K562 (cell line): ENCODE measurements around the gene R3HDM2. TPM values are rescaled to one million over a fixed set of nuclear protein-coding genes. Genes with fewer than 3 reads are reported as not detected.
A peak's percentile ranks its signal among the peaks of the same experiment; 100 is the strongest.

Experiments
- ATAC-seq: fragments of 200-7000 bp; cut with Tn5 transposase; 3 replicates; pipeline ENCODE4 v1.9.1; 2020; ENCODE audit warnings: moderate library complexity
- BruUV-seq: library from RNA; stranded (reverse); fragments of 400-500 nt; replicated peaks from 2 replicates; lab custom pipeline; 2021; lab: Mats Ljungman, UMichigan
- CTCF ChIA-PET: fragments of 300-600 bp; formaldehyde crosslinking; extraction: SDS; loops from one replicate; lab custom pipeline; 2021; ENCODE audit warnings: low intra/inter-chr PET ratio; lab: Yijun Ruan, JAX
- POLR2A ChIA-PET: fragments of 300-600, 350-650 bp; sonication (Branson Sonifier 250); formaldehyde crosslinking; extraction: SDS; loops from one replicate; lab custom pipeline; 2021; ENCODE audit warnings: antibody characterized with exemption, inconsistent platforms; lab: Yijun Ruan, JAX
- DNase-seq, 4 experiments: peaks; one replicate each; pipeline versions ENCODE4 v3.0.0 to v3.0.0-alpha.2; 2011 to 2018; ENCODE audit warnings: low spot score in 3 of 4, mixed read lengths in 3 of 4; ENCODE audit errors: extremely low read depth in 1 of 4
- FAIRE-seq: peaks from 2 replicates; lab custom pipeline; 2011; peaks lifted over from hg19 to GRCh38; lab: Jason Lieb, UNC
- H2AFZ ChIP-seq: 2 replicates; pipeline ENCODE4 v1.6.0; 2011; ENCODE audit warnings: low read depth, low read length, control low read depth, inconsistent platforms
- H3K27ac ChIP-seq: fragments of 200-600 bp; 3 replicates; pipeline ENCODE4 v1.8.0; 2011; ENCODE audit warnings: low read depth, mild to moderate bottlenecking, control low read depth, inconsistent platforms, low read length, moderate library complexity, mixed read lengths; ENCODE audit errors: extremely low read depth
- H3K27me3 ChIP-seq, 2 experiments: fragments of 300-600 bp in 1 of 2; 2 replicates in 1 of 2; 3 replicates in 1 of 2; pipeline versions ENCODE4 v1.6.0 to v1.8.0; 2011; ENCODE audit warnings: inconsistent platforms in 2 of 2, low read length in 2 of 2, mild to moderate bottlenecking in 1 of 2, mixed read lengths in 1 of 2, moderate library complexity in 1 of 2; ENCODE audit not compliant: control insufficient read depth in 2 of 2, insufficient read depth in 2 of 2
- H3K36me3 ChIP-seq: fragments of 300-600 bp; 3 replicates; pipeline ENCODE4 v1.8.0; 2011; ENCODE audit warnings: mild to moderate bottlenecking, low read length, inconsistent platforms; ENCODE audit not compliant: control insufficient read depth, insufficient read depth
- H3K4me1 ChIP-seq, 2 experiments: fragments of 200-600 bp in 1 of 2; replicated peaks in 1 of 2; 2 replicates in 1 of 2; 3 replicates in 1 of 2; pipeline versions ENCODE4 v1.5.1 to v1.8.0; 2011; ENCODE audit warnings: inconsistent platforms in 2 of 2, low read length in 2 of 2, mild to moderate bottlenecking in 1 of 2, mixed read lengths in 1 of 2, moderate library complexity in 1 of 2; ENCODE audit not compliant: control insufficient read depth in 2 of 2, insufficient read depth in 2 of 2
- H3K4me2 ChIP-seq: 2 replicates; pipeline ENCODE4 v1.6.1; 2011; ENCODE audit warnings: low read length, control low read depth, inconsistent platforms, mixed read lengths; ENCODE audit not compliant: insufficient read depth
- H3K4me3 ChIP-seq: fragments of 200-600 bp; sonication (generic), shearing (Covaris generic); 2 replicates; pipeline ENCODE4 v1.5.1; 2016; ENCODE audit warnings: control low read depth, inconsistent platforms
- H3K79me2 ChIP-seq: fragments of 200-600 bp; 3 replicates; pipeline ENCODE4 v1.8.0; 2011; ENCODE audit warnings: low read length, inconsistent platforms; ENCODE audit not compliant: control insufficient read depth, insufficient read depth
- H3K9ac ChIP-seq, 2 experiments: 2 replicates each; pipeline versions ENCODE4 v1.6.0 to v1.6.1; 2011; ENCODE audit warnings: low read depth in 2 of 2, low read length in 2 of 2, control low read depth in 1 of 2, inconsistent platforms in 1 of 2, mild to moderate bottlenecking in 1 of 2, mixed read lengths in 1 of 2; ENCODE audit not compliant: insufficient read depth in 1 of 2
- H3K9me1 ChIP-seq: one replicate; pipeline ENCODE4 v1.6.0; 2011; ENCODE audit warnings: inconsistent platforms, mild to moderate bottlenecking, low read length, moderate library complexity; ENCODE audit not compliant: control insufficient read depth, insufficient read depth
- H3K9me3 ChIP-seq: replicated peaks from 2 replicates; pipeline ENCODE4 v1.5.1; 2011; ENCODE audit warnings: low read depth, low read length, inconsistent platforms; ENCODE audit not compliant: control insufficient read depth, insufficient read depth
- H4K20me1 ChIP-seq: replicated peaks from 2 replicates; pipeline ENCODE4 v1.6.1; 2011; ENCODE audit warnings: low read length, inconsistent platforms, mixed read lengths; ENCODE audit not compliant: control insufficient read depth, insufficient read depth
- ATF1 ChIP-seq, 2 experiments: fragments of 450-650 bp in 1 of 2; IDR thresholded peaks; 2 replicates each; pipeline ENCODE4 v1.6.1; 2016; ENCODE audit warnings: missing compliant biosample characterization in 1 of 2, missing genetic modification characterization in 1 of 2
- MXI1 ChIP-seq: IDR thresholded peaks from 2 replicates; pipeline ENCODE4 v1.6.1; 2011; ENCODE audit warnings: low read depth, mild to moderate bottlenecking, improper control_type of control experiment, low read length
- PCBP1 ChIP-seq: fragments of 200-400 bp; formaldehyde crosslinking; IDR thresholded peaks from 2 replicates; pipeline ENCODE4 v1.6.1; 2018; ENCODE audit warnings: mild to moderate bottlenecking, low read depth, low read length; ENCODE audit not compliant: poor library complexity, severe bottlenecking
- POLR2G ChIP-seq: fragments of 200-400 bp; formaldehyde crosslinking; IDR thresholded peaks from 2 replicates; pipeline ENCODE4 v1.6.1; 2017; ENCODE audit warnings: low read depth, mild to moderate bottlenecking, antibody characterized with exemption, low read length, moderate library complexity
- RBFOX2 ChIP-seq: fragments of 200-400 bp; formaldehyde crosslinking; IDR thresholded peaks from 2 replicates; pipeline ENCODE4 v1.6.1; 2017; ENCODE audit warnings: low read depth, mild to moderate bottlenecking, low read length, moderate library complexity
- SMARCA5 ChIP-seq: fragments of 450-650 bp; IDR thresholded peaks from 2 replicates; pipeline ENCODE4 v1.6.1; 2016
- TEAD1 ChIP-seq, 2 experiments: fragments of 450-650 bp in 1 of 2; sonication (generic) in 1 of 2; formaldehyde crosslinking; IDR thresholded peaks; 2 replicates each; pipeline versions ENCODE4 v1.4.0 to v1.8.0; 2020 to 2022; ENCODE audit warnings: mild to moderate bottlenecking in 2 of 2, missing genetic modification reagents in 1 of 2
- TRIM24 ChIP-seq, 2 experiments: fragments of 450-650 bp; IDR thresholded peaks; 2 replicates each; pipeline ENCODE4 v1.6.1; 2016
- WGBS: fragments of 100-300 bp; shearing (Covaris generic); methylation state at CpG from one replicate; pipeline ENCODE4 v1.1.6; 2016; ENCODE audit warnings: low coverage, mixed read lengths; ENCODE audit not compliant: insufficient coverage; ENCODE audit errors: missing lambda C conversion rate; 5-methylcytosine and 5-hydroxymethylcytosine counted together
- in situ Hi-C: fragments of 300-500 bp; cut with MboI; formaldehyde crosslinking; loops from 4 replicates; pipeline ENCODE4 v1.15.0; 2018; ENCODE audit warnings: inconsistent platforms, mixed read lengths
- intact Hi-C: fragments of 100-400 bp; cut with micrococcal nuclease; formaldehyde crosslinking; loops from 2 replicates; pipeline ENCODE4 v1.14.2; 2022
- polyA plus RNA-seq, 8 experiments: library from polyadenylated mRNA; depleted of rRNA in 4 of 8; stranded (reverse) in 5 of 8; unstranded in 3 of 8; fragments of >200 nt; fragmentation: Nextera tagmentation in 2 of 8; fragmentation: Illumina TruSeq in 1 of 8; extraction: Ambion mirVana in 2 of 8; extraction: Trizol in 1 of 8; gene quantifications; 2 replicates each; pipeline versions ENCODE4 v1.2.1 to v1.2.3, GENCODE V29; 2011 to 2014; ENCODE audit warnings: inconsistent platforms in 1 of 8, missing spikeins in 1 of 8
- total RNA-seq, 7 experiments: library from RNA; depleted of rRNA in 6 of 7; stranded (reverse); fragments of >200 nt in 6 of 7; fragmentation: Illumina TruSeq in 2 of 7; extraction: Trizol in 2 of 7; gene quantifications; 2 replicates each; pipeline versions ENCODE4 v1.2.1 to v1.2.3, GENCODE V29; 2011 to 2021; ENCODE audit warnings: low replicate concordance in 1 of 7
- TF ChIP-seq, protein P1 (sequence below), 2 experiments: fragments of 450-650 bp in 1 of 2; sonication (generic) in 1 of 2; formaldehyde crosslinking in 1 of 2; IDR thresholded peaks in 1 of 2; conservative IDR thresholded peaks in 1 of 2; 2 replicates each; pipeline versions ENCODE4 v1.6.1 to v1.8.1; 2016 to 2023; ENCODE audit warnings: mild to moderate bottlenecking in 2 of 2, moderate library complexity in 2 of 2, inconsistent platforms in 1 of 2, missing genetic modification reagents in 1 of 2
- TF ChIP-seq, protein P2 (sequence below): sonication (generic); formaldehyde crosslinking; IDR thresholded peaks from 2 replicates; pipeline ENCODE4 v1.8.0; 2022; ENCODE audit warnings: mild to moderate bottlenecking, missing genetic modification reagents

R3HDM2 gene
- total and polyA plus RNA-seq, 9 of the 15 experiments (the other 6 are each of a cell fraction or from before 2014, with no cell fraction given), result 3.3 to 18.8 (median 9.0) TPM

DNA sequence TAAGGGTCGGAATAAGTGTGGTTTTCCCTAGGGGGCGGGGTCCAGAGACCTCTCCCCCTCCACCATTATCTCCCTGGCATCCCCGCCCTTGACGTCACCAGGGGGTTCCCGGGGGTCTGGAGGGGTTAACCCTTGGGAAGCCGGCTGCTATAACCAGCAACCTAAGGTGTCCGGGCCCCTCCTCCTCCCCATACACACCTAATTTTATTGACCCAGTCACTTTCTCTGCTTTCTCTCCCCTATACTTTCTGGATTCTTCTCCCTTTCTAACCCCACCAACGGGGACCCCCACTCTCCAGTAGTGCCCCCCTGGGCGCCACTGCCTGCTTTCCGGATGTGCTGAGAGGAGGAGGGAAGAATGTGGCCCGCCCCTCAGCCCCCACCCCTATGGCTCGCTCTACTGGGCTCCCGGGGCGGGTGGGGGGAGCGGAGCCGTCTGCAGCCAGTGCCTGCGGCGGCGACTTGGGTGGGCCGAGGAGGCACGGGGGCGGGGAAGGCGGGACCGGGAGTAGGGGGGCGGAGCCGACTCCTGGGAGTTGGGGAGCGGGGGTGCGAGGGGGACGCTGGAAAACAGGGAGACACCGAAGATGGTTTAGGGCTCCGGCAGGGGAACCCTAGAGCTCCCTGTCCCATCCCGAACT is 30.6 kb upstream of the R3HDM2 start:
- peak; percentile 78 to 89 (median 84) for DNase-seq
- Histone ChIP-seq H3K27ac (peak overlapping the region; percentile 46; the same call in 2 of the 3 replicates), H4K20me1 (no peaks in the 10 kb centered on the region), H3K4me2 (peak overlapping the region; percentile 85), H3K9ac (peak overlapping the region; percentile 42 to 90; a peak in 3 of 4 replicates), H3K4me3 (peak overlapping the region; percentile 51), H2AFZ (peak overlapping the region; percentile 85), H3K9me3 (no peaks in the 10 kb centered on the region), H3K36me3 (no peaks in the 10 kb centered on the region), H3K9me1 (no peaks in the 10 kb centered on the region), H3K4me1 (peaks cover 27 to 43% of the 10 kb centered on the region in 2 experiments; a peak in 4 of 5 replicates), H3K79me2 (peaks cover 8% of the 10 kb centered on the region; the same call in 2 of the 3 replicates), H3K27me3 (peaks cover 2 to 14% of the 10 kb centered on the region in 2 experiments; a peak in 1 of 5 replicates)
- in situ Hi-C loops, result no loop called here
- TF ChIP-seq TRIM24 (IDR thresholded peaks at IDR 0.05), result no peak
- TF ChIP-seq ATF1 (CRISPR knock-in tag; IDR thresholded peaks at IDR 0.05), result no peak
- TF ChIP-seq ATF1 (tag; IDR thresholded peaks at IDR 0.05), result peak; percentile 34; the same call in 1 of the 2 replicates
- TF ChIP-seq, protein P1, sequence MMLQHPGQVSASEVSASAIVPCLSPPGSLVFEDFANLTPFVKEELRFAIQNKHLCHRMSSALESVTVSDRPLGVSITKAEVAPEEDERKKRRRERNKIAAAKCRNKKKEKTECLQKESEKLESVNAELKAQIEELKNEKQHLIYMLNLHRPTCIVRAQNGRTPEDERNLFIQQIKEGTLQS (IDR thresholded peaks at IDR 0.05), result 0 out of 2 replicates have a peak, but pooled peaks have one; percentile 6
- TF ChIP-seq, protein P1 (CRISPR knock-in tag; conservative IDR thresholded peaks at IDR 0.05), result no peak
- TF ChIP-seq RBFOX2, result 0 out of 2 replicates have a peak, but pooled peaks have one; percentile 7
- peak; percentile 17; the same call in 1 of the 2 replicates for TF ChIP-seq POLR2G
- 0 out of 4 replicates have a peak, but pooled peaks of 1 of the 2 experiments have one; percentile 30 for TF ChIP-seq TEAD1 (CRISPR knock-in tag; IDR thresholded peaks at IDR 0.05)
- no peak for TF ChIP-seq MXI1
- TF ChIP-seq, protein P2, sequence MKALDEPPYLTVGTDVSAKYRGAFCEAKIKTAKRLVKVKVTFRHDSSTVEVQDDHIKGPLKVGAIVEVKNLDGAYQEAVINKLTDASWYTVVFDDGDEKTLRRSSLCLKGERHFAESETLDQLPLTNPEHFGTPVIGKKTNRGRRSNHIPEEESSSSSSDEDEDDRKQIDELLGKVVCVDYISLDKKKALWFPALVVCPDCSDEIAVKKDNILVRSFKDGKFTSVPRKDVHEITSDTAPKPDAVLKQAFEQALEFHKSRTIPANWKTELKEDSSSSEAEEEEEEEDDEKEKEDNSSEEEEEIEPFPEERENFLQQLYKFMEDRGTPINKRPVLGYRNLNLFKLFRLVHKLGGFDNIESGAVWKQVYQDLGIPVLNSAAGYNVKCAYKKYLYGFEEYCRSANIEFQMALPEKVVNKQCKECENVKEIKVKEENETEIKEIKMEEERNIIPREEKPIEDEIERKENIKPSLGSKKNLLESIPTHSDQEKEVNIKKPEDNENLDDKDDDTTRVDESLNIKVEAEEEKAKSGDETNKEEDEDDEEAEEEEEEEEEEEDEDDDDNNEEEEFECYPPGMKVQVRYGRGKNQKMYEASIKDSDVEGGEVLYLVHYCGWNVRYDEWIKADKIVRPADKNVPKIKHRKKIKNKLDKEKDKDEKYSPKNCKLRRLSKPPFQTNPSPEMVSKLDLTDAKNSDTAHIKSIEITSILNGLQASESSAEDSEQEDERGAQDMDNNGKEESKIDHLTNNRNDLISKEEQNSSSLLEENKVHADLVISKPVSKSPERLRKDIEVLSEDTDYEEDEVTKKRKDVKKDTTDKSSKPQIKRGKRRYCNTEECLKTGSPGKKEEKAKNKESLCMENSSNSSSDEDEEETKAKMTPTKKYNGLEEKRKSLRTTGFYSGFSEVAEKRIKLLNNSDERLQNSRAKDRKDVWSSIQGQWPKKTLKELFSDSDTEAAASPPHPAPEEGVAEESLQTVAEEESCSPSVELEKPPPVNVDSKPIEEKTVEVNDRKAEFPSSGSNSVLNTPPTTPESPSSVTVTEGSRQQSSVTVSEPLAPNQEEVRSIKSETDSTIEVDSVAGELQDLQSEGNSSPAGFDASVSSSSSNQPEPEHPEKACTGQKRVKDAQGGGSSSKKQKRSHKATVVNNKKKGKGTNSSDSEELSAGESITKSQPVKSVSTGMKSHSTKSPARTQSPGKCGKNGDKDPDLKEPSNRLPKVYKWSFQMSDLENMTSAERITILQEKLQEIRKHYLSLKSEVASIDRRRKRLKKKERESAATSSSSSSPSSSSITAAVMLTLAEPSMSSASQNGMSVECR (CRISPR knock-in tag), result 0 out of 2 replicates have a peak, but pooled peaks have one; percentile 43
- peak; percentile 2 for TF ChIP-seq PCBP1
- TF ChIP-seq SMARCA5, result no peak
- ChIA-PET CTCF (interaction anchor here (0.5 to 1.0 kb wide), 2 partner anchors 38 to 122 kb away, joined by 3 read pairs; no protein-coding TSS in a partner anchor), POLR2A (interaction anchor here (0.6 to 2.3 kb wide), 6 partner anchors 8 to 734 kb away, joined by 3 to 13 read pairs (median 4); no protein-coding TSS in a partner anchor)
- FAIRE-seq, result no peak
- BruUV-seq, result no TSS peak
- intact Hi-C loops, result no loop called here
- ATAC-seq, result peak; percentile 54
- under 1% methylated on average over 15 of the region's 32 CpGs for WGBS
